HG03520 (cell line): ENCODE data around the gene GLRX.
A peak's percentile ranks its signal among the peaks of the same experiment; 100 is the strongest.

Experiments
- ATAC-seq: cut with Tn5 transposase; IDR thresholded peaks from one replicate; pipeline ENCODE4 v1.9.1; 2021; ENCODE audit warnings: mild to moderate bottlenecking, moderate library complexity; ENCODE audit not compliant: unreplicated experiment

GLRX gene

DNA sequence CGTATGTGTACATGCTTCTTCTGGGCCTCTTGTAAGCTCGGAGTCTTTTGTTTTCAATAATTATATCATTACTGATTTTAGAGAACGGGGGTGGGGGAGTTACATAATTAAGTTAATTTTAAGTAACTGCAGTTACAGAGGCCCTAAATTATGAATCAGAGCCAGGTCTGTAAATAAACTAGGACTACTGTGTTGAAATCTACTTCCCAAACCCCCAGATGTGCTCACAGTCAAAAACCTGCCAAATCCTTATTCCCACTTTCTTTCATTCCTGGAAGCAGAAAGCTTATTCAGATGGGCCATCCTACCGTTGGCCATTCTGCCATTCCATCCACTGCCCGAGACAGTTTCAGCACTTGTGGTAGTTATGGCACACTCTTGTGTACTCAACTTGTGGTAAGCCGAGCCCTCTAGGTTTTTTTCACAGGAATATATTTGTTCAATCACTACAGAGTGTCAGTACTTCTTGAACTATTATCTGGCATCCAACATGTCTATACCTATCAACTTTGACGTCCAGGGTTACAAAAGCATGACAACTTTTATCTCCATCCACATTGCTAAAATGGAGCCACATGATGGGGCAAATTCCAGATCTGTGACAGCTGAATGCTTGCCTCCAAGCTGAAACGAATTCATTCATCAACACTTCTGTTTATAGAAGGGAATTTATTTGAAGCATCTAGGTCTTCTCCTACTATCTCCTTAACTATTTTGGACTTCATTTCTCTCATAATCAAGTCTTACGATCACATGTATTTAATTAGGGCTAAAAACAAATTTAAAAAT lies 37.8 kb downstream of the GLRX start:
- no peak for ATAC-seq

DNA sequence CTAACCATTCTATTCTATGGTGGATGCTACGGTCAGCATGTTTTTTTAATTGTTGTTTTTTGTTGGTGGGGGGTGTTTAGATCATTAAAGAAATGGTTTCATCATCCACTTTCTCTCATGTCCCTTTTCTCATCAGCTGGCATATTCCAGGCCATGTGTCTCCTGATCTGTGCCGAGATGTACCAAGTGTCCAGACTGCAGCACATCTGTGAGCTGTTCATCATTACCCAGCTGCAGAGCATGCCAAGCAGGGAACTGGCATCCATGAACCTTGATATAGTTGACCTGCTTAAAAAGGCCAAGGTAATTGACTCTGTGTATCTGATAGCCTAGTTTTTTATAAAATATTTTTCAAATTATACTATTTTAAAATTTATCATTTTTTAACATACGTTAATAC lies 38.9 kb downstream of the GLRX start:
- no peak for ATAC-seq

DNA sequence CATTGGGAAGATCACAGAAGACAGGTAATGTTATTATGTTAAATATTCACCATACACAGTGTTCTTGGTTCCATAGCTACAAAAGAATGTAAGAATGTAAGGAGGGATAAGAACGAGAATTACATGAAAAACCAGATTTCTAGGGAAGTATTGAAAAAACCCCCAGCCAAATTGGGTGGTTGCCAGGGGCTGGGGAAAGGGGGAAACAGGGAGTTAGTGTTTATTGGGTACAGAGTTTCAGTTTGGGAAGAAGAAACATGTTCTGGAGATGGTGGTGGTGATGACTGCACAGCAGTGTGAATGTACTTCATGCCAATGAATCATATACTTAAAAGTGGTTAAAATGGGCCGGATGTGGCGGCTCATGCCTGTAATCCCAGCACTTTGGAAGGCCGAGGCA lies 40.3 kb downstream of the GLRX start:
- ATAC-seq: no peak

DNA sequence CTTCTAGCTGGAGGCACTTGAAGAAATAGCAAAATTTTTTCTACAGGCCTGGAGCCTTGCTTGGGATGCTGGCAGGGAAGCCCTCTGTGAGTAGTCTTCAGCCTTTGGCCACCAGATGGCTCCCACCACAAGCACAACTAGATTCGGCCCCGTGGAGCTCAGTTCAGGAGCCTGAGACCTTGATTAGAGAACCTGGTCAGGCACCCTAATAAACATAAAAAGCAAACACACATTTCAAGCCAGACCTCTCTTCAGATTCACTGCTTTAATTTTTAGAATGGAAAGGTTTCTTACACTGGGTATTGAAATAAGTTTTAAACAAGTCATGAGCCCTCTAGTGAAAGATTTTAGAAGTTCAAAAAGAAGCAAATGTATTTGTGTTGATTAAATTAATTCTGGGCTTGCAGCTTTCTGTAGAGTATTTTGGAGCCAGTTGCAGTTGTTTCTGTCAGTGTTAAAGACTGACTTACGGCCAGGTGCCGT lies 41.4 kb downstream of the GLRX start:
- peak; percentile 98 for ATAC-seq

DNA sequence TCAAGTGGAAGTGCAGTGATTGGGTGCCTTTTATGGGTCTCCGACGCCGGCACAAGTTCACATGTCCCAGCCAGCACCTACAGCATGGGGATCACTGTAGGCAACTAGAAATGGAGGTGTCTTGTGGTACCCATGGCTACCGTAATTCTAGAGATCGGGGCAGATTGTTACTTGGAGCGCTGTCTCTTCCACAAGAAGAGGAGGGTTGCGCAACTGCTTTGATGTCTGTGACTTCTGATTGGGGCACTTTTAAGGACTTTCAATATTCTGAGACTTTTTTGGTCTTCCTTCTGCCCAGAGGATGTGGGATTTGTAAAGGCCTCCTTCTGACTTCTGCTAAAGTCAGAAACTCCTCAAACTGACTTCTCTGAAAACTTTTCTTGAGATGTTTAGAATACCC lies 41.9 kb downstream of the GLRX start:
- no peak for ATAC-seq

DNA sequence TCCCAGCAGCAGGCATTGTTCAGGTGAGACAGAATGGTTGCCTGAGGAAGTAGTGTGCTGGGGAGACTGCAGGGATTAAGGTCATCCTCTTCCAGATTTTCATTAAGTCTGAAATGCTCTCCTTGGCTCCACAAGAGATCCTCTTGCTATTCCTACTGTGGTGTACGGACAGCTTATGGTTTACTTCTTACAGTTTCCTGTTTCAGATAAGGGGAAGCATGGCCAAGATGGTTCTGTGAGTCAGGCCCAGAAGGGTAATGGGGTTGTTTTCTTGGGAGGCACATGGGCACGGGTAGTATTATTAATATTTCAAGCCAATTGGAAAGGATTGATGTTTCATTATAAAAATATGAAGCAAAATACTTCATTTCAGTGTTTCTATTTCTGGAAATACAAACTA lies 42.9 kb downstream of the GLRX start:
- ATAC-seq: no peak

DNA sequence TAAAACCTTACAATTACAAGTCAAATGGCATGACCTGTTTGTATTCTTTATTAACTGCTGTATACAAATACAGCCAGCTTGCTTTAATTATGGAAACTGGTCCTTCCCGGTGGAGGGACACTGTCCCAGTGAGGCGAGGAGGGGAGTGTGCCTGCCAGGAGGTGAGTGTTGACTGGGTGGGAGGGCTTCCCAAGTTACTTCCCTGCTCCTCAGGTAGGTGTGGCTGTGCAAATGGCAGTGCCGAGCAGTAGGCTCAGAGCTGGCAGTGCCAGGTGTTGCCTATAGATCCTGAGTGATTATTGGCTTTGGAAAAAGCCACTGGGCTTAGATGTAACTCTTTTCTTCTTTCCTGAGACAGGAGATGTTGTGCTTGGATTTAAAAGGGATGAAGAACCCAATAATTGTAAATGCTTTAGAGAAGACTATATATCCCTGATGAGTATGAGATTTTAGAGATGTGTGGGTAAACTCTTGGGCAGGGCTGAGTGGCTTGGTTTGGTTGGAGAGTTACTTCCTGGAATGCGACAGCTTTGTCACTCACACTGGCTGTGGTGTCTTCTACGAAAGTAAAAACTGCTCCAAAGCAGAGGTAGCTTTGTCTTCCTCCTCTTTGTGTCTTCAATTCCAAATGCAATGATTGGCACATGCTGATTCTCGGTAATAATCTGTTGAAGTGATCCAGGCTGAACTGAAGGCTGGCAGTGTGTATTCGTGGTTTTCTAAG lies 43.7 kb downstream of the GLRX start:
- no peak for ATAC-seq

DNA sequence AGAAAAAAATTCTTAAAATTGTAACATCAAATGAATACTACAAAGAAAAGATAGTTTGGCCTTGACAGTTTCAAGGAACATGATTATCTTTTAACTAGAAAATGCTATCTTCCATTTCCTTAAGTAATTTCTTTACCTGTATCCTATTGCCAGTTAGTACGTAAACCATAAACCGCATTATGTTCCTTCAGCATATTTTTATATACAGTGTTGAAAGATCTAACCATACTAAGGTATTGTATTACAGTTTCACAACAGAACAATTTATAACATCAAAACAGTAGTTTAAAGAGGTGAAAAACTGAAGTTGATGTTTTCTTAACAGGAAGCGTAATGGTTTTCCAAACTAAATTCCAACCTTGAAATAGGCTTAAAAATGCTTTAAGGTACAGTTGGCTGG lies 45.1 kb downstream of the GLRX start:
- ATAC-seq: no peak

DNA sequence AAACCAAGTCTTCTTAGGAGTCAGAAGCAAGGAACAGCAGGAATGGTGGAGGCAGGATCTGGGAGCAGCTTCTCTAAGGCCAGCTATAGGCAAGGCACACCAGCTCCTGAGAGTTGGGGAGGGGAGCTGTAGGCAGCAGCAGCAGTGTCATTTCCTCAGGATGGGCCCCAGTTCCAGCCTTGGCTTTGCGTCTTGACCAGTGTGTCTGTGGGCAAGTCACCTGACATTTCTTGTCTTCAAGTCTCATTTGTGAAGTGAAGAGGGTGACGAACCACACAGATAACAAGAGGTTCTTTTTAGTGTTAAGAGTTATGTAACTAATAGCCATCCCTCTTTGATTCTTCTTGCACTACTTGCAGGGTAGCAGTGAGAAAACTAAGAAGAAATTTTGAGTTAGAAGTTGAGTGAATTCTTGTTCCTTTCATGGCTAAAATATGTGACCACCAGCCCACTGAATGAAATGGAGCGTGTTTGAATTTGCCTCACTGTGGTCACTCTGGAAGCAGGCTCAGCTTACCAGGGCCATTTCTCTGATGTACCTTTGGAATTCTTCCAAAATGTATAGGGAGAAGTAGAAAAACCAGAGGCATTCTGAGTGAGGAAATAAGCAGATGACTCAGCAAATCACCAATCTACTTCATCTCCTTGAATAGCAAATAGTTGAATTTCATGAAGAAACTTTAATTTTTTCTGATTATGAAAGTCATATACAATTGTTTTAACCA lies 49.0 kb downstream of the GLRX start:
- ATAC-seq: no peak

DNA sequence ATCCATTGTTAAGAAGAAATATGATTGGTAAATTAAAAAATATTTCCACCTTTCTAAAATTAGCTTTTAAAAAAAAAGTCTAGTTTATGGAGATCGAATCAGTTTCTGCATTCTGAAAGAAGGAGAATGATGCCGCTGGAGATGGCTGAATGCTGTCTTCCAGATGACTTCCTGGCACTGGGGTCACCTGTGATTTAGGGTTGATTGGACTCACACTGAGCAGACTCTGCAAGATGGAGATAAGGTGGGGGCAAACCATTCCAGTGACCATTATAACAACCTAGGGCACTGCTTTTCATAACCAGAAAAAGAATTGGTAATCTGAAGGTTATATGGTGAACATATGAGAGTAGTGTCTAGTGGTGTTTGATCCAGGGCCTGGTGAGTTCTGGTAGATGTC lies 50.6 kb downstream of the GLRX start:
- ATAC-seq: no peak

DNA sequence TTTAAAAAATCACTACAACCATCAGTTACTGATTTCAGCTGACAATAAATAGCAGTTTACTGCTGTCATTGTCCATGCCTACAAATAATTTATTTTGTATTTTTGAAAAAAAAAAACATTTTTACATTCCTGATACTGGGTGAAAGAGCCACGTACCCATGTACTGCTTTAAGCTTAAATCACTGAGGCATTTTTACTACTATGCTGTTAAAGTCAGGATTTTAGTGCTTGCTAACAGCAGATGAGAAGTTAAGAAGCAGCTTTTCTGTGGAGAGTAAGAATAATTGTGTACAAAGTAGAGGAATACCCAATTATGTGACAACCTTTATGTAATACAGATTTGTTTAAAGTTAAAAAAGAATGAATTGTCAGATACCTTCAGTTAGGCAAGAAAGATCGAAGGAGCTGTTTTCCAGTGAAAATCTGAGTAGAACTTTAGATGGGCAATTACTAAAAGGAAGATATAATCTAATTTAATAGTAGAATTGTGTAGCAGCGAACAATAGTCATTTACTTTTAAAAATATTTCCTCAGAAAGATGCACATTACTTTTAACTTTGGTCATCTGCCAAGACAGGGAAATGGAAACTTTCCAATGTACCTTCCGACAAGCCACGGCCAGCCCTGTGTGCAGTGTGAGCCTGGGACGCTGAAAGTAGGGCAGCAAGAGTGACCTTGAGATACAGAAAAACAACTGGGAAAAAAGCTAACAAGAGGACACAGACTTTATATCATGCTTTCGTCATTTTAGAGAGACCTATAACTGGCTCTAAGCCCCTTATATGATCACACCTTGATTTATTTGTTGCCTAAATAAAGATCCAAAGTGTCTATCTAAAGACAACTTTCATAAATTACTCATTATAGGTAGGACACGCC lies 51.5 kb downstream of the GLRX start:
- no peak for ATAC-seq

DNA sequence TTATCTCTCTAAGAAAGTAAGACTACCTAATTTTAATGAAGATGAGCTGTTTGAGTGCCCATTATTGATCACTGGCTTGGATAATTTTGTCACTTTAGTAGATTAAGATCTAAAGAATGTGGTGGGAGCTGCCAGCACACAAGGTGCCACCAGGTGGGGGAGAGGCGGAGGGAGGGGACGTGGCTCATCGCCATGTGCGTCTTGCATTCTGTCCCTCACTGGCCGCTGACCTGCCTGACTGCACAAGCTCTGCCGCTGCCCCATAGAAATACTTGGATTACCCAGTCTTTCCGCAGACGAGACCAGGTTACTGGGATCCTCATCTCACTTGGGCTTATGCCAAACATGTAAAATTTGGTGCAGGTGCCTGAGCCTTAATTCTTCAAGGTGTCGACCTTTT lies 53.8 kb downstream of the GLRX start:
- ATAC-seq: no peak

DNA sequence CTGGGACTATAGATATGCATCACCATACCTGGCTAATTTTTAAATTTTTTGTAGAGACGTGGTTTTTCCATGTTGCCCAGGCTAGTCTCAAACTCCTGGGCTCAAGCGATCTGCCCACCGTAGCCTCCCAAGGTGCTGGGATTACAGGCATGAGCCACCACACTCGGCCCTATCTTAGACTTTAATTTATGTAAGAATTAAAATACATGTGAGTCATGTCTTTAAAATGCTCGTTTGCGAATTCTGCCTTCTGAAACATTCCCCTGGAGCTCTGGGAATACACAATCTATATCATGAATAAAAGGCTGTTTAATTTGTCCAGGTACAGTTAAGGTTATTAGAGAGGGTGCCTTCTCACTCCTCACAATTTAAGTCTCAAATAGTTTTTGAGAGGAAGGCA lies 58.6 kb downstream of the GLRX start:
- no peak for ATAC-seq
